Measurements from ENCODE around the gene XCL2.
"Not testable (repeated sequence)": the region's sequence is repeated elsewhere in the genome, so short reads cannot be mapped to it uniquely, and the experiment has no call there.

DNA sequence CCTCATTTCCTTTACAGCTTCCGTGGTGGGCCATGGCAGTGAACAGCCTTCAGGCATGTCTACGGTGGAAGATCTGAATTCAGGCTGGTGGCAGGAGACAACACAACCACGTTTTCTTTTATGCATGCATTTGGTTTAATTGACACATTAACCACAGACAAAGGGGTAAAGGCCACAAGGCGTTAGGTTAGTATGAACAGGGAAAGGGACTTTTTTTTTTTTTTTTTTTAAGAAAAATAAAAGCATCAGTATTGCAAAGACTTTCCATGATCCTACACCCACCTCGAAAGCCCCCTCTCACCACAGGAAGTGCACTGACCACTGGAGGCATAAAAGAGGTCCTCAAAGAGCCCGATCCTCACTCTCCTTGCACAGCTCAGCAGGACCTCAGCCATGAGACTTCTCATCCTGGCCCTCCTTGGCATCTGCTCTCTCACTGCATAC, 32.5 kb upstream of the XCL2 start, which contains the start of gene XCL1:
- TF ChIP-seq EZH2 (IDR thresholded peaks at IDR 0.05; ENCODE audit: borderline replicate concordance, low read depth, low read length, poor library complexity, severe bottlenecking); CTCF (conservative IDR thresholded peaks at IDR 0.05; ENCODE audit: low read depth, low read length): not testable (repeated sequence)

All from A673 (cell line).